Measurements from ENCODE around the gene RAPGEF1.

GRCh38 chr9:131693651-131694597, 46.0 kb downstream of the RAPGEF1 start:
- no peak for TF ChIP-seq POLR2A (IDR thresholded peaks at IDR 0.05; ENCODE audit: extremely low read depth, insufficient read length)
- TF ChIP-seq, protein P1, sequence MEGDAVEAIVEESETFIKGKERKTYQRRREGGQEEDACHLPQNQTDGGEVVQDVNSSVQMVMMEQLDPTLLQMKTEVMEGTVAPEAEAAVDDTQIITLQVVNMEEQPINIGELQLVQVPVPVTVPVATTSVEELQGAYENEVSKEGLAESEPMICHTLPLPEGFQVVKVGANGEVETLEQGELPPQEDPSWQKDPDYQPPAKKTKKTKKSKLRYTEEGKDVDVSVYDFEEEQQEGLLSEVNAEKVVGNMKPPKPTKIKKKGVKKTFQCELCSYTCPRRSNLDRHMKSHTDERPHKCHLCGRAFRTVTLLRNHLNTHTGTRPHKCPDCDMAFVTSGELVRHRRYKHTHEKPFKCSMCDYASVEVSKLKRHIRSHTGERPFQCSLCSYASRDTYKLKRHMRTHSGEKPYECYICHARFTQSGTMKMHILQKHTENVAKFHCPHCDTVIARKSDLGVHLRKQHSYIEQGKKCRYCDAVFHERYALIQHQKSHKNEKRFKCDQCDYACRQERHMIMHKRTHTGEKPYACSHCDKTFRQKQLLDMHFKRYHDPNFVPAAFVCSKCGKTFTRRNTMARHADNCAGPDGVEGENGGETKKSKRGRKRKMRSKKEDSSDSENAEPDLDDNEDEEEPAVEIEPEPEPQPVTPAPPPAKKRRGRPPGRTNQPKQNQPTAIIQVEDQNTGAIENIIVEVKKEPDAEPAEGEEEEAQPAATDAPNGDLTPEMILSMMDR (IDR thresholded peaks at IDR 0.05; ENCODE audit: low read depth, low read length): no peak
- no peak for TF ChIP-seq MYC (IDR thresholded peaks at IDR 0.05; ENCODE audit: low read depth, low read length)
- TF ChIP-seq, protein P2, sequence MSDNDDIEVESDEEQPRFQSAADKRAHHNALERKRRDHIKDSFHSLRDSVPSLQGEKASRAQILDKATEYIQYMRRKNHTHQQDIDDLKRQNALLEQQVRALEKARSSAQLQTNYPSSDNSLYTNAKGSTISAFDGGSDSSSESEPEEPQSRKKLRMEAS (IDR thresholded peaks at IDR 0.05; ENCODE audit: low read depth, low read length): no peak
